Uterus (tissue), 2 donors: Measurements from ENCODE around the gene MRGPRE.

Experiments used
- CTCF ChIP-seq, 4 experiments: fragments of 200-600 bp in 2 of 4; fragments of 450-650 bp in 2 of 4; sonication (generic) in 2 of 4; IDR thresholded peaks; one replicate each; pipeline ENCODE4 v1.5.1; 2016 to 2019; ENCODE audit warnings: antibody characterized with exemption in 4 of 4, mild to moderate bottlenecking in 2 of 4, moderate library complexity in 1 of 4
- POLR2A ChIP-seq, 2 donors: fragments of 450-650 bp; IDR thresholded peaks; one replicate each; pipeline ENCODE4 v1.6.1; 2016; ENCODE audit warnings: antibody characterized with exemption in 2 of 2, mild to moderate bottlenecking in 1 of 2, moderate library complexity in 1 of 2

GRCh38 chr11:3222941-3223915 lies 9.0 kb downstream of the MRGPRE start:
- TF ChIP-seq CTCF (IDR thresholded peaks at IDR 0.05) (no peak), POLR2A (IDR thresholded peaks at IDR 0.05) (no peak)
